Keratinocyte (primary cell): ENCODE results near the gene CYB5A.

ENCODE experiments used
- EZH2 ChIP-seq: IDR thresholded peaks from one replicate; pipeline ENCODE4 v1.6.1; 2012; ENCODE audit warnings: inconsistent platforms, mild to moderate bottlenecking, low read length, moderate library complexity
- TF ChIP-seq, protein P1 (sequence below), 3 experiments: IDR thresholded peaks in 1 of 3; conservative IDR thresholded peaks in 1 of 3; optimal IDR thresholded peaks in 1 of 3; 2 replicates in 2 of 3; 3 replicates in 1 of 3; pipeline versions ENCODE3 to v1.5.1; 2011; ENCODE audit warnings: low read length in 3 of 3, mild to moderate bottlenecking in 3 of 3, moderate library complexity in 2 of 3, control low read depth in 1 of 3, inconsistent platforms in 1 of 3; ENCODE audit not compliant: insufficient read depth in 2 of 3; ENCODE audit errors: extremely low read depth in 1 of 3

DNA sequence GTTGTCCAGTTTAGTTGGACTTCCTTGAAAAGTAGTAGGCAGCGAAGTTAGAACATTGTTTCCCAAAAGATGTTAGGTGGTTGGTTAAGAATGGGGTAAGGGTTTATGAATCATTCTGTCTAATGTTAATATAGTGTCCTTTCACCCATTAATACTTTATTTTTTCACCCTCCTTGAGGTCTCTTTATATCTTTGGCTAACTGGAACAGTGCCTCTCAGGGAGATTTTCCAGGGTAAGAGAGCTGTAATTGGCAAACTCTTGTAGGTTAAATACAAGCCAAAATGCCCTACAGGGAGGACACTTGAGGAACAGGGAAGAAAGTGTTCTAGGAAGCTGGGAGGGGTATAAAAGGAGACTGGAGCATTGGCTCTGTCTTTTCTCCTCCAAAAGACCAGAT lies 46.1 kb upstream of the CYB5A start:
- TF ChIP-seq, protein P1, sequence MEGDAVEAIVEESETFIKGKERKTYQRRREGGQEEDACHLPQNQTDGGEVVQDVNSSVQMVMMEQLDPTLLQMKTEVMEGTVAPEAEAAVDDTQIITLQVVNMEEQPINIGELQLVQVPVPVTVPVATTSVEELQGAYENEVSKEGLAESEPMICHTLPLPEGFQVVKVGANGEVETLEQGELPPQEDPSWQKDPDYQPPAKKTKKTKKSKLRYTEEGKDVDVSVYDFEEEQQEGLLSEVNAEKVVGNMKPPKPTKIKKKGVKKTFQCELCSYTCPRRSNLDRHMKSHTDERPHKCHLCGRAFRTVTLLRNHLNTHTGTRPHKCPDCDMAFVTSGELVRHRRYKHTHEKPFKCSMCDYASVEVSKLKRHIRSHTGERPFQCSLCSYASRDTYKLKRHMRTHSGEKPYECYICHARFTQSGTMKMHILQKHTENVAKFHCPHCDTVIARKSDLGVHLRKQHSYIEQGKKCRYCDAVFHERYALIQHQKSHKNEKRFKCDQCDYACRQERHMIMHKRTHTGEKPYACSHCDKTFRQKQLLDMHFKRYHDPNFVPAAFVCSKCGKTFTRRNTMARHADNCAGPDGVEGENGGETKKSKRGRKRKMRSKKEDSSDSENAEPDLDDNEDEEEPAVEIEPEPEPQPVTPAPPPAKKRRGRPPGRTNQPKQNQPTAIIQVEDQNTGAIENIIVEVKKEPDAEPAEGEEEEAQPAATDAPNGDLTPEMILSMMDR (optimal IDR thresholded peaks at IDR 0.05 in 1 of 3, IDR thresholded peaks at IDR 0.05 in 1 of 3, conservative IDR thresholded peaks at IDR 0.05 in 1 of 3; ENCODE audit: extremely low read depth in 1 of 3, insufficient read depth in 2 of 3, low read length in 3 of 3), result no peak
- TF ChIP-seq EZH2, result no peak
